Measurements from ENCODE around the gene GLP2R.
"Not testable (repeated sequence)": the region's sequence is repeated elsewhere in the genome, so short reads cannot be mapped to it uniquely, and the experiment has no call there.

The GLP2R gene

GRCh38 chr17:9825641-9826150 is at the start of gene GLP2R:
GLP2R (plus strand) TSS chr17:9825924; CDS start chr17:9826064, 140 bp downstream.
- in situ Hi-C loops (cut with MboI; ENCODE audit: low sequenced_read_pairs) = no loop called here

- in situ Hi-C loops (cut with MboI; ENCODE audit: low sequenced_read_pairs) = no loop called here
Observed at GRCh38 chr17:9776911-9777310, 48.8 kb upstream of the GLP2R start.

- in situ Hi-C loops (cut with MboI; ENCODE audit: low sequenced_read_pairs) = no loop called here
Observed at GRCh38 chr17:9780552-9780951, 45.2 kb upstream of the GLP2R start.

GRCh38 chr17:9783050-9783449 is 42.7 kb upstream of the GLP2R start:
- in situ Hi-C loops (cut with MboI; ENCODE audit: low sequenced_read_pairs) = no loop called here

- in situ Hi-C loops (cut with MboI; ENCODE audit: low sequenced_read_pairs) = not testable (repeated sequence)
Observed at GRCh38 chr17:9783465-9783864, 42.3 kb upstream of the GLP2R start.

GRCh38 chr17:9784544-9784943 is 41.2 kb upstream of the GLP2R start:
- in situ Hi-C loops (cut with MboI; ENCODE audit: low sequenced_read_pairs) = no loop called here

GRCh38 chr17:9788601-9789000 is 37.1 kb upstream of the GLP2R start:
- in situ Hi-C loops (cut with MboI; ENCODE audit: low sequenced_read_pairs) = no loop called here

GRCh38 chr17:9790316-9790715 is 35.4 kb upstream of the GLP2R start:
- in situ Hi-C loops (cut with MboI; ENCODE audit: low sequenced_read_pairs) = no loop called here

GRCh38 chr17:9790889-9791876 is 34.5 kb upstream of the GLP2R start, which contains the start of gene DHRS7C:
DHRS7C (minus strand) TSS chr17:9791592; CDS start chr17:9791284, 308 bp downstream.
- in situ Hi-C loops (cut with MboI; ENCODE audit: low sequenced_read_pairs) = no loop called here

GRCh38 chr17:9792181-9792840 is 33.4 kb upstream of the GLP2R start:
- in situ Hi-C loops (cut with MboI; ENCODE audit: low sequenced_read_pairs) = no loop called here

- in situ Hi-C loops (cut with MboI; ENCODE audit: low sequenced_read_pairs) = no loop called here
Observed at GRCh38 chr17:9798008-9798407, 27.7 kb upstream of the GLP2R start.

- in situ Hi-C loops (cut with MboI; ENCODE audit: low sequenced_read_pairs) = no loop called here
Observed at GRCh38 chr17:9798724-9799123, 27.0 kb upstream of the GLP2R start.

GRCh38 chr17:9801505-9801904 is 24.2 kb upstream of the GLP2R start:
- in situ Hi-C loops (cut with MboI; ENCODE audit: low sequenced_read_pairs) = no loop called here

- in situ Hi-C loops (cut with MboI; ENCODE audit: low sequenced_read_pairs) = no loop called here
Observed at GRCh38 chr17:9802294-9802693, 23.4 kb upstream of the GLP2R start.

- in situ Hi-C loops (cut with MboI; ENCODE audit: low sequenced_read_pairs) = no loop called here
Observed at GRCh38 chr17:9802697-9803096, 23.0 kb upstream of the GLP2R start.

- in situ Hi-C loops (cut with MboI; ENCODE audit: low sequenced_read_pairs) = no loop called here
Observed at GRCh38 chr17:9805769-9806168, 20.0 kb upstream of the GLP2R start.

GRCh38 chr17:9806699-9807098 is 19.0 kb upstream of the GLP2R start:
- in situ Hi-C loops (cut with MboI; ENCODE audit: low sequenced_read_pairs) = no loop called here

- in situ Hi-C loops (cut with MboI; ENCODE audit: low sequenced_read_pairs) = no loop called here
Observed at GRCh38 chr17:9809409-9809808, 16.3 kb upstream of the GLP2R start.

GRCh38 chr17:9810100-9810949 is 15.4 kb upstream of the GLP2R start:
- in situ Hi-C loops (cut with MboI; ENCODE audit: low sequenced_read_pairs) = no loop called here

GRCh38 chr17:9811086-9811485 is 14.6 kb upstream of the GLP2R start:
- in situ Hi-C loops (cut with MboI; ENCODE audit: low sequenced_read_pairs) = no loop called here

GRCh38 chr17:9811537-9811936 is 14.2 kb upstream of the GLP2R start:
- in situ Hi-C loops (cut with MboI; ENCODE audit: low sequenced_read_pairs) = no loop called here

All from HL-60/S4 treated with retinoic acid at 250 ng/mL for 4 days and 3 days (cell line).